ENCODE measurements around the gene ROBO3. TPM values are rescaled to one million over a fixed set of nuclear protein-coding genes. Genes with fewer than 3 reads are reported as not detected.

Gene ROBO3
- polyA plus RNA-seq, 1 donor: 31.8 TPM

DNA sequence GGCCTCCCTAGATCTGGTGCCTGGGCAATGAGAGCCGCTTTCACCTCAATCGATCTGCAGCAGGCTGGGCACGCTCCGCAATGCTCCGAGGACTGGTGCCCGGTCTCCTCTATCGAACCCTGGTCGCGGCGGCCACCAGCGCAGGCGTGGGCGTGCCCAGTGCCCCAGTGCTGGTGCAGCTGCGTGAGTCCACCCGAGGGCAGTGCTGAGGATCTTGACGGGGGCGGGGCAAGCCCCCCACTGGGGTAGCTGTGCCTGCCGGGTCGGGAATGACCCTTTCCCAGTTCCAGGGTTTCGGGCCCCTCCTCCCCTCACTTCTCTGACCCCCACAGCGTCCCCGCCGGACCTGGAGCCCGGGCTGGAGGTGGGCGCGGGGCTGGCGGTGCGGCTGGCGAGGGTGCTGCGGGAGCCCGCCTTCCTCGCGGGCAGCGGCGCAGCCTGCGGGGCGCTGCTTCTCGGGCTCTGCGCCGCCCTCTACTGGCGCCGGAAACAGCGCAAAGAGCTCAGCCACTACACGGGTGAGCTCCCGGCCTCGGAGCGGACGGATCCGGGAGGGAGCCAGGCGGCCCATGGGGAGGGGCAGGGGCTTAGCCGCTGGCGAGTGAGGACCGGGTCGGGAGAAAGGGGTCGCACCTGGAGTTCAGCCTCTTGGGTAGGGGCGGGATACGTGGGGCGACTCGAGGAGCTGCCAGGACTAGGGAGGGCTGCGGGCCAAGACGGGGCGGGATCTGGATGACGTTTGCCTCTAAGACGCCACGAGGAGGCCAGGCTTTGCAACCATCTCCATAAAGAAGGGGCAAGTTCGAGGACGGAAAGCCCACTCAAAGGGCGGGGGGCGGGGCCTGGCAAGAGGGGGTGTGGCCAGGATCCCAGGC is 10.9 kb downstream of the ROBO3 start:
- peak; percentile 94 for DNase-seq

DNA sequence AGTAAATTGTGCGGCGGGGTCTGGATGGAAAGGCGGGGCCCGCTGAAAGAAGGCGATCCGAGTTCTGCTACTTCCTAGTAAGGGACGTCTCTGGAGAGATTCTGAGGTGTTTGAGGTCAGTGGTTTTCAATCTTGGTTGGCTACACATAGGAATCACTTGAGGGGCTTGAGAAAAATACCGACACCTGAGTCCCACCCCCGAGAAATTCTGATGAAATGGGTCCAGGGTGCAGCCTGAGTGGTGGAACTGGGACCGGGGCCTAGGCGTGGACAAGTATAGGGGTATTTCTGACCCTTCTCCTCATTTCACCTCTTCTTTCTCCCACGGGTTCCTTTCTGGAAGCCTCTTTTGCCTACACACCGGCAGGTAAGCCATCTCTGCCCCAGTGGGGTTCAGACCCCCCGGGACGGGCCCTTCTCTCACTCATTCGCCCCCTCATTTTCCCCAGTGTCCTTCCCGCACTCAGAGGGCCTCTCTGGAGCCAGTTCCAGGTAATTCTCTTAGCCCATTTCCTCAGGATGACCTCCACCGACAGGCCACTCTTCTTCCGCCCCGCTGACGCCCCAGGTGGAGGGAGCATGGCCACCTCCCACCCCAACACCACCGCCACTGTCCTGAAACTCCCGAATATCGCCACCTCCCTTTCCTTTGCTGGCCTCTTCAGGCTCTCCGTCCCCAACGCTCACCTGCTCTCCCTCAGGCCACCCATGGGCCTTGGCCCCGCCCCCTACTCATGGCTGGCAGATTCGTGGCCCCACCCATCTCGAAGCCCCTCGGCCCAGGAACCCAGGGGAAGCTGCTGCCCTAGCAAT is 11.8 kb downstream of the ROBO3 start:
- DNase-seq: no peak

DNA sequence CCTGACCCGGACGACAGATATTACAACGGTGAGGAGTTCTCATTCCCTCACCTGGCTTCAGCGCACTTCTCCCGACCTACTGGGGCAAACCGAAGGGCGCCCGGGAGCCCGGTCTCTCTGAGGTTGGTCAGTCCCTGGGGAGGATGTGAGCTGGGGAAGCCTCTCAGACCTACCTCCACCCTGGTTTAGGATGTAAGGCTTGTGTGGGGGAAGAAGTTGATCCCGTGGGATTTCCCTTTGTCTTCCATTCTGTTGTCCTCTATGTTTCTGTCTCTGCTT is 12.3 kb downstream of the ROBO3 start:
- DNase-seq: no peak

DNA sequence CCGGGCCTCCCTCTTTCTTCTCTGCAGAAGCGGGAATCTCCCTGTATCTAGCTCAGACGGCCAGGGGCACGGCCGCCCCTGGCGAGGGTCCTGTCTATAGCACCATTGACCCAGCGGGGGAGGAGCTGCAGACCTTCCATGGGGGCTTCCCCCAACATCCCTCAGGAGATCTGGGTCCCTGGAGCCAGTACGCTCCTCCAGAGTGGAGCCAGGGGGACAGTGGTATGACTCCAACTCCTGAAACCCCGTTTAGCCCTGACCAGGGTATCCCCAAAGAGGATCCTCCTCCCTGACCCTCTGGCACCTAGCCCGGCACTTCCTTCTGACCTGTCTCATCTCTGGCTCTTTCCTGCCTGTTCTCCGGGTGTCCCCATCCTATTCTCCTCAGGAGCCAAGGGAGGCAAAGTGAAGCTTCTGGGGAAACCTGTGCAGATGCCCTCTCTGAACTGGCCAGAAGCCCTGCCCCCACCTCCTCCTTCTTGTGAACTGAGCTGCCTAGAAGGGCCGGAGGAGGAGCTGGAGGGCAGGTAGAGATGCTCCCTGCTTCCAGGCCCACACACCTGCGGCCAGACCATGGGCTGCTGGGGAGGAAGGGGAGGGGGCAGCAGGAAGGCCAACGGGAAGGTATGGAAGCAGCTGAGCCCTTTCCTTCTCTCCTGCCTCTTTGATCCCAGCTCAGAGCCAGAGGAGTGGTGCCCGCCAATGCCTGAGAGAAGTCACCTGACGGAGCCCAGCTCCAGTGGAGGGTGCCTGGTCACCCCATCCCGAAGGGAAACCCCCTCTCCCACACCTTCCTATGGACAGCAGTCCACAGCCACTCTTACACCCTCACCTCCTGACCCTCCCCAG is 12.9 kb downstream of the ROBO3 start:
- no peak for DNase-seq

DNA sequence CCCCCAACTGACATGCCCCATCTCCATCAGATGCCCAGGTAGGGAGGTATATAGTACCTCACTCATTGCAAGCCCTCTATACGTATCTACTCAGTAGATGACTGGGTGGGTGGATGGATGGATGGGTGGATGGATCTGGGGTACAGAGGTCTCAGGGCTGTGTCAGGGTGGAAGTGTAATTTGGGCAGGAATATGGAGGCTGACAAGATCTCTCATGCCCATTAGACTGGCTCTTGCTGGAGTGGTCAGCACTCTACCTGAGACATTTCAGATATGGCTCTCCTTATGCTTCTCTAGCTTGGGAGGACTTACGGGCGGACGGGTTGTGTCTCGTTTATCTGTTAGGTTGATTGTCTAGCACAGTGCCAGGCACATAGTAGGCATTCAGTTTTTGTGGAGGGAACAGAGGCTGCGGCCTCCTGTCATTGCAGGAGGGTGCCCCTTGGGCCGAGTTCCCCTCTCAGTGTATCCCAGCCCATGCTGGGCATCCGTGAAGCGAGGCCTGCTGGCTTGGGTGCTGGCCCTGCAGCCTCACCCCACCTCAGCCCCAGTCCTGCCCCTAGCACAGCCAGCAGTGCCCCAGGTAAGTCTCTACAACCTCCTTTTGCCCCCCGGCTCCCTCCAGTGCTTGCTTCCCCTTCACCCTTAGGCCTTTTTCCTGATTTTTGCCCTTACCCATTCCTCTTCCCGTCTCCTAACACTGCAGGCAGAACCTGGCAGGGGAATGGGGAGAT is 13.7 kb downstream of the ROBO3 start:
- DNase-seq: no peak

DNA sequence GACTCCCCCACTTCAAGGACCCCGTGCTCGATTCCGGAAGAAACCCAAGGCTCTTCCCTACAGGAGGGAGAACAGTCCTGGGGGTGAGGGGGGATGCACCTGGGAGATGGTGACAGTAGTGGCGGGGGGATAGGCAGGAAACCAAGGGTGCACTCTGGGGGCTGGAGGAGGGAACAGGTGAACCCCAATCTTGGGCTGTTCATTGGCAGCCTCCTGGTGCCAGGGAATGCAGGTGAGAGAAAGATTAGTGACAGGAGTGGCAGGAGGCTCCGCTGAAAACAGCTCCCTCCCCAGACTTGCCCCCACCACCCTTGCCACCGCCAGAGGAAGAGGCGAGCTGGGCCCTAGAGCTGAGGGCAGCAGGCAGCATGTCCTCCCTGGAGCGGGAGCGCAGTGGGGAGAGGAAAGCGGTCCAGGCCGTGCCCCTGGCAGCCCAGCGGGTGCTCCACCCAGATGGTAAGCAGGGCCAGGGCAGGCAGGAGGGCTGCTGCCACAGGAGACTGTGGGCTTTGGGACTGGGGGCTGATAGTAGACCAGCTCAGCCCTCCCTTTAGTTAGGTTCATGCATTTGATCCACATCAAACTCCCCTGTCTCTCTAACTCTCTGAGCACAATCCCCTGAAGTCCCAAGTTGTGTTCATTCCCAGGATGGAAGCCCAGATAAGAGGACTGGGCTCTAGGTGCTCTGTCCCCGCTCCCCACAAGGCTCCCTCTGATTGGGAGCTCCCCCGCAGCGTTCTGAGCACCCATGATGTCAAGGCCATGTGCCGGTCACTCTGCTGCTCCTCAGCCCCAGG is 14.5 kb downstream of the ROBO3 start:
- DNase-seq: no peak

DNA sequence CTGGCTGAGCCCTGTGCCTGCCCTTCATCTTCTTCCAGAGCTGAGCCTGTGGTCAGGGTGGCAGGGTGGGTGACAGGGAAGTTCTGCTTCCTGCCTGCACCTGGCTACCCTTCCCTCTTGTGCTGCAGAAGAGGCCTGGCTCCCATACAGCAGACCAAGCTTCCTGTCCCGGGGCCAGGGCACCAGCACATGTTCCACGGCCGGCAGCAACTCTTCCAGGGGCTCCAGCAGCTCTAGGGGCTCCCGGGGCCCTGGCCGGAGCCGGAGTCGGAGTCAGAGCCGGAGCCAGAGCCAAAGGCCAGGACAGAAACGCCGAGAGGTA is 15.0 kb downstream of the ROBO3 start:
- no peak for DNase-seq

DNA sequence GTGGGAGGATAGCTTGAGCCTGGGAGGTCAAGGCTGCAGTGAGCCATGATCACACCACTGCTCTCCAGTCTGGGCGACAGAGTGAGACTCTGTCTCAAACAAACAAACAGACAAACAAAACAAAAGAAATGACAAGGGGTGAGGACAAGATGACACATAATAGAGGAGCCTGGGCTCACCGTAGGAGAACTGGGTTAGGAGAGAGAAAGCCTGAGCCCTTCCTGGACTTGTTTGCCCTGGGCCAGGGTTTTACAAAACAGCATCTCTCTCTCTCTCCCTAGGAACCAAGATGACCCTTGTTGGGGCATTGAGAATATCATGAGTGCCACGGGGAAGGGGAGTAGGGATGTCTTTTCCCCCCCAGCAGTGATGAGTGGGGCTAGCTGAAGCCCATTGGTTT is 15.7 kb downstream of the ROBO3 start:
- DNase-seq: no peak

DNA sequence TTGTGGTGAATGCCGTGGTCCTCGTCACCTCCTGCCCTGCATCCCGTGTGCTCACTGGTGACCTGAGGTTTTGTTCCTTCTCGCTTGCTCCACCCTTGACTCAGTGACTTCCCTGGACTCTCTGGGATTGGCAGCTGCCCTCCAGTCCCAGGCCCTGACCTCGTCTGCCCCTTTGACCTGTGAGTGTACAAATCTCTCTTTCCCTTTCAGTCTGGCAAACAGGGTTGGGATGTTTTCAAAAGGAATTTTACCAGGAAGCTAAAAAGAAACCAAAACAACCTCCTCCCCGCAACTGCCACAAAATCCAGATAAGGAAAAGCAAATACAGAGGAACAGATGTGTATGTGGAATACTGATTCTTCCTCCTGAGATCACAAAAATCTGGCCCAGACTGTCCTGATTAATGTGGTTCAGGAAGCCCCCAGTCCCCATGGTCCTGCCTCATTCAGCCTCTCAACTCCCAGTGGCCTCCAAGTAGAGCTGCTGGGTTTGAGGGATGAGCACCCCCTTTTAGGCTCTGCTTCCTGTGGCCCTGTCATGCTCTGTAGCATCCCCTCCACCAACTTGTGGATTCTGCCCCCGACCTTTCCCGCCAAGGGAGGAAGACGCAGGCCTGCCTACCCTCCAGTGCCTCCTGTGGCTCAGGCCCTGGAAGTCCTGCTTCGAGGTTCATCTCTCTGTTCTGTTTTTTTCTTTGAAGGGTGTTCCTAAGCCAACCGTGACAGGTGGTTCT is 17.3 kb downstream of the ROBO3 start:
- no peak for DNase-seq

DNA sequence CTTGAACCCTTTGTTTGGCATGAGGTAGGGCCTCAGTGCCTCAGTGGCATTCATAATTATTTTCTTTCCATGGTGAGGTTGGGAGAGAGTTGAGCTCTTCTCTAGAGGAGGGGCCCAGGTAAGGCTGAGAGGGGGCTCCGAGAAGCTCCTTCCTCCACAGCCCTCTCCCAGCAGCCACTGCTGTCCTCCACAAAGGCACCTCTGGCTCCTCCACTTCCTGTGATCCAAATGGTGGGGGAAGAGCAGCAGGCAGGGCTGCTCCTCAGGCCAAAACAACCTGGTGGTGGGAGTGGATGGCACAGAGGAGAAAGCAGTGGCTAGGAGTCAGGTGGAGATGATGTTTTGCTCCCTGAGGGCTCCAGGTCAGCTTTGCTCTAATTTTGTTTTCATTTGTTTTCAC is 19.1 kb downstream of the ROBO3 start:
- DNase-seq: no peak

DNA sequence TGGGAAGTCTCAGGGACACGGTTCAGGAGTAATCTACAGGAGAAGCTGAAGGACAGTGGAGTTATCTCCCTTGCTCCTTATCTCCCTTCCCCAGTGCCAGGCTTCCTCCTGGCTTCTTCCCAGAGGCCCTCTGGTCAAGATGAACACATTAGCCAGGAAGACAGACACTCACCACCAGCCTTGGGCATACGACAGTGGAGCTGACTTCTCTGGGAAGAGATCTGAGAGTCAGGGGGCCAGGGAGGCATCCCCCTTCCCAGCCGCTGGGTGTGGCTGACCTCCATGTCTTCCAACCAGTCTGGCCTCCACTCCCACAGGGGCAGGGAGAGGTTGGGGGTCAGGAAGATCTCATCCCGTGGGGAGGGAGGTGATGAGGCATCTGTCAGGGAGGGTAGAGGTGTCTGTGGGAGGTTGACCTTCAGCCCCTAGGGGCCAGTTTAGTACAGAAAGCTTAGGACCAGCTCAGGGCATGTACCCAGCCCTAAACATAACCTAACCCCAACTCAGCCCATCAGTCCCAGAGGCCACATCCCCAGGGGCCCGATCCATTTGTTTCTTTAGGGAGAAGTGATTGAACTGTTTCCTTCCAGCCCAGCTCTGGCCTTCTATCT is 19.7 kb downstream of the ROBO3 start:
- DNase-seq: no peak

DNA sequence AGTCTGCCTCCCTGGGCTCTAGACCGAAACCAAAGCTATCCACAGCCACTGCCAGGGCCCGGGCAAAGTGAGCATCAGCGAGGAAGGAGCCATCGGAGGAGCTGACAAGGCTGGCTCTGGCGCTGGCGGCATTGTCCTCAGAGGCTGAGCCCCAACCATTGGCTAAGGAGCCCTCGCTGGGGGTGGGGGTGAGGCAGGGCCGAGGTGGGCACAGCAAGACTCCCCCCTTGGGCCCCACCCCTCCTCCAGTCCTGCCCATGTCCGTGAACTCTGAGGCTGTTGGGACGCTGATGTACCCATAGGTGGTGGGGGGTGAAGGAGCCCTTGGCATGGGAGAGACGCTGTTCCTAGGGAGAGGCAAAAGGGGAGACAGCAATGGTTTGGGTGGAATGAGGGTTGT is 21.2 kb downstream of the ROBO3 start:
- no peak for DNase-seq

DNA sequence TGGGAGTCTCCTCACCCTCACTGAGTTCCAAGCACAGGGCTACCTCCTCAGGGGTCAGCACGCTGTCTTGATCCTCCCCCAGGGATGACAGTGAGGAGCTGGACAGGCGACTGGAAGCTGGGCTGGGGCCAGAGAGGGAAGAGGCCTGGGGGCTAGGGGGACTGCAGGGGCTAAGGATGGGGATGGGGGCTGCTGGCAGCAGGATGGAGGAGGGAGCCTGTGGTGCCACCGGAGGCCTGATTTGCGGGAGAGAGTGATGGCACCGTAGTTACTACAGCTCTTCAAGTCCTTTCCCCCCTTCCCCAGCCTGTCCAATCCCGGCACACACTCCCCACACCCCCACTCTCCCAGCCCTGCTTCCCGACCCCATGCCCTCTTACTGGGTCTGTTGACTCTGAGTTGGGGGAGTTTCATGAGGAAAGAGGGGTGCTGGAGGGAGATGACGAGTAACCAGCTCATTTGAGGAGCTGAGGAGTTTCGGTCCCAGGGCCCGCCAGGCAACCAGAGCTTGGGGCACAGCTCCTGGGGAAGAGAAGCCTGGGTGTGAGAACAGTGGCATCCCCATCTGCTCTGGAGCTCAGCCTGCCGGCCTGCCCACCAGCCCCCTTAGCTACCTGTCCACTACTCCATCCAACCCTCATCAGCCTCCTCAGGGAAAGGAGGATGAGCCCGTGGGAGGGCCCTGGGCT is 21.9 kb downstream of the ROBO3 start:
- no peak for DNase-seq

DNA sequence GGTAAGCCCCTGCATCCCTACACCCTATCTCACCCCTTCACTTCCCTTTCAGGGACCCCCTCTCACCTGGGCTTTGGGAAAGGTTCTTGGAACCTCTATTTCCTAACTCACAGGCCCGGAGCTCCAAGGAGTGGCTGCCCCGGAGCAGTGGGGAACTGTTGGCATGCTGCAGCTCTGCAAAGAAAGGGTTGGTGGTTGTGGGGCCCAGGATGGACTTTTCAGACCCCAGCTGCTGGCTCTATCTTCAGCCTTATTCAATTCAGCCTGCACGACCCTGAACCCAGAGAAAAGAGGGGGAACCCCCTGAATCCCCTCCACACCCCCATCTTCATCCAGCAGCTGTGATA is 22.4 kb downstream of the ROBO3 start:
- DNase-seq: no peak

DNA sequence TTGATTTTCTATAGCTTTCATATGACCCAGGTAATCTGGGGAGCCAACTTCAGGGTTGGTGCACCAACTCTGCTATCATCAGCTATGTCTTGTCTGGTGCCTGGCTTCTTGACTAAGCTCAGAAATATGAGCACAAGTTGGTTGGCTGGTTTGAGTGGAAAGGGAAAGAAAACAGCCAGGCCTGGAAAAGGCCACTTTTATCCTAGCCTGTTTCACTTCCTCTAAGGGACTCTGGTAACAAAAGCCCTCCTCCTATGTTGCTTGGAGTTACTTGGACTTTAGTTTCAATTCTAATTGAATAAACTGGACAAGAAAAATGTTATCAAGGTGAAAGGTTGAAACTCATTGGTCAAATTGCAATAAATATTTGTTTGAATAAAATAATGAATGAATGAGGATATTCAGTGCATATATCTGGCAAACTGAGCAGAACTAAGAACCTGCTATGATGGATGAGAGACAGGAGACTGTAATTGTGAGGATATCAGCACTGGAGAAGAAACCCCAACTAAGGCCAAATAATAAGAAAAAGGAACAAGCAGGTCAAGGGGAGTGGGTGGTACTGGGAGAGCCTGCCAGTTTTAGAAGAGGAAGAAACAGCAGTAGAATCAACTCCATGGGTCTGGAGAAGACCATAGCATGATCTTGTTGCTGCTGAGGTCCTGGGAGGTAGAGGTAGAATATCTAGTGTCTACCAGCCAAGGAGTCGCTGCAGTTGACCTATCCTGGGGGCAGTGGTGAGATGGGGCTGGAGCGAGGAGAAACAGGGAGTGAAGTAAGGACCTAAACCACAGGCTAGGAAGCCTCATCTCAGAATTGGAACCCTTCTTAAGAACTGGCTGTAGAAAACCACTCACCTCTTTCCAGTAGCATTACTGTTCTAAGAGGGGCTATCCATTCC is 24.2 kb downstream of the ROBO3 start:
- DNase-seq: no peak

DNA sequence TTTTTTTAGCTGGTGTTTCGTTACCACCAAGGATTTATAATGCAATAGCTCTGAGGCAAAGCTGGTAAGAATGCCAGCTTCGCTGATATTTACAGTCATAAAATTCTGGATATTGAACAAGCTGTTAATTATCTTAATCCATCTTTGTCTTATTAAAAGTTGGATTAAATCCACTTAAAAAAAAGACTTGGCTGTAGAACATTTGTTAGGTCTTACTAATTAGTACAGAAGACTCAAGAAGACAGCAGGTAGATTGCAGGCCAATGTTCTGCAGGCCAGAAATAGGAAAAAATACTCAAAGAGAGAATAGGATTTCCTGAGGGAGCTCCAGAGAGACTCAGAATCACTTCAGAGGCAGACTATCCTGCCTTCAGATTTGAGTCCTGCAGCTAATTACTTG is 24.9 kb downstream of the ROBO3 start:
- DNase-seq: no peak

DNA sequence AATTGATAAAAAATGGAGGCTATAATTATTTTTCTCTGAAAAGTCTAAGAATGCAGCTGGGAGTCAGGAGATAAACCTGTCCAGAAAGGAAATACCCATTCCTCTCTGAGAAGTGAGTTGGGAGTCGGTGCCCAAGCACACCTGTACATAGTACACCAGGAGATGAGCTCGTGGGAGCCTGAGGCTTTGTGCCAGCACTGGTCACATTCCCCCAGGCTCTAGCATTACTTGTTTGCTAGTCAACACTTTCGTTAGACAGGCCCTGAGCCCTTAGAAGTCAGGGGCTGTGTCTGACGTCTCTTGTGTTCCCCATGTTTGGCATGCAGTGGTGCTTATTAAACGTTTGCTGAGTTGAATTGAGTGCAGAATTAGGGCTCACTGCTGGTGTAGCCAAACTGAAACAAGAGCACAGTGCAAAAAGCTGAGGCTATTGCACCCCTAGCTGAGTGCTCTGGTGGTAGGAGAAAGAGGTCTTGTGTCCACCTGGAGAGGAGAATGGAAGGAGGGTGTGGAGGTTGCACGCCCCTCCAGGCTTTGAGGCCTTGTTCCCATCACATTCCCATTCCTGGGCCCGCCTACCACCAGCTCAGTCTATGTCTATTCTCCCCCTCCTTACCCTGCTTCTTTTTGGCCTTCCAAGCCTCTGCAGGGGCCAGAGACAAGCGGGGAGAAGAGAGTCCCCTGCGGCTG is 25.6 kb downstream of the ROBO3 start:
- DNase-seq: no peak

DNA sequence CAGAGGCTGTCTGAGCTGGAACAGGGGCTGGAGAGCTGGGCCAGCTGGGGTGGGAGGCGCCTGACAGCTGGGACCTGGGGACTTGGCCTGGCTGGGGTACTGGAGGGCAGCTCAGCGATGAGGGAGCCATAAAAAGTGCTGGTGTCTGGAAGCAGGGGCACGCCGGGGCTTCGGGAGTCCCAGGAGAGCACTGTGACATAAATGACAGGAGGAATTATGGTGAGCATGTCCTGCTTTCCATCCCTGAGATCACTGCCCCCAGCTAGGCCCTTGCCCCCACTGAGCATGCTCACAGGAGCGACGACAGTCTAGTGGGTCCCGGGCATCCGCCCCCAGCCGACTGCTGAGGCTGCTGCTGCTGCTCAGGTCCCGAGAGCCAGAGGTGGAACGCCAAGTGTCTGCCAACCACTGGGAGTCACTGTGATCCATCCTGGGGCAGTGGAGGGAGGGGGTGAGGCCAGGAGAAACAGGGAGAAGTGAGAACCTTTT is 26.2 kb downstream of the ROBO3 start:
- no peak for DNase-seq
